DMS153 treated with DMSO at 0.1 percent for 48 hours (cell line): ENCODE results near the gene DTX1.

Experiments used
- DNase-seq: peaks from one replicate; lab custom pipeline; 2025; ENCODE audit not compliant: unreplicated experiment; lab: John Stamatoyannopoulos, UW

DTX1 gene

DNA sequence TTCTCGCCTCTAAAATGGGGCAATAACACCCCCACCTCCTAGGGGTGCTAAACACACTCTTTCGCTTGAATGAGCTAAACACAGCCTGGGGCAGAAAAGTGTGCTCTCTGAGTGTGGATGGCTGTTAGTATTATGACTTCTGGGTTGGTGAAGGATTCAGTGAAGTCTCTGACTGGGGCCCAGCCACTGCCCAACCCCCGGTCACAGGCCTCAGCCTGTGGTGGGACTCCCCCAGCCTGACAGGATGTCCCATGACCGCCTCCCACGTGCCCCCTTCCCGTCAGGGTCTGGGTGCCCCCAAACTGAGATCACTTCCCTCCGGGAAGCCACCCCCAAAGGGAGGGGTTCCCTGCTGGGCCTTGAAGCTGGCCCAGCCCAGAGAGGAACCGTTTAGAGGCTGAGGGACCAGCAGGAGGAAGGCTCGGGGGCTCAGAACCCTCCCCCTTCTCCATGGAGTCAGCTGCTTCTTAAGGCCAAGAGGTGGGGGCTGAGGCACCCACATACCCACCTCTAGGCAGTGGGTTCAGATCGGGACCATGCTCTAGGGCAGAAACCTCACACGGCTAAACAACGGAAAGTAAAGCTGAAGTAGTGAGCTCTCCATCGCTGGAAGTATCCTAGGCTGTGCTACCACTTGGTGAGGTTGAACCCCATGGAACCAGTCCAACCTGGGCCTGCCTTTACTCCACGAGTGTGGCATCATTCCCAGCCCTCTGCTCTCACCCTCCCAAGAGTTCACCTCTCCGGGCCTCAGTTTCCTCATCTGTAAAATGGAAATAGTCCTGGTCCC is 13.8 kb downstream of the DTX1 start:
- DNase-seq: no peak

DNA sequence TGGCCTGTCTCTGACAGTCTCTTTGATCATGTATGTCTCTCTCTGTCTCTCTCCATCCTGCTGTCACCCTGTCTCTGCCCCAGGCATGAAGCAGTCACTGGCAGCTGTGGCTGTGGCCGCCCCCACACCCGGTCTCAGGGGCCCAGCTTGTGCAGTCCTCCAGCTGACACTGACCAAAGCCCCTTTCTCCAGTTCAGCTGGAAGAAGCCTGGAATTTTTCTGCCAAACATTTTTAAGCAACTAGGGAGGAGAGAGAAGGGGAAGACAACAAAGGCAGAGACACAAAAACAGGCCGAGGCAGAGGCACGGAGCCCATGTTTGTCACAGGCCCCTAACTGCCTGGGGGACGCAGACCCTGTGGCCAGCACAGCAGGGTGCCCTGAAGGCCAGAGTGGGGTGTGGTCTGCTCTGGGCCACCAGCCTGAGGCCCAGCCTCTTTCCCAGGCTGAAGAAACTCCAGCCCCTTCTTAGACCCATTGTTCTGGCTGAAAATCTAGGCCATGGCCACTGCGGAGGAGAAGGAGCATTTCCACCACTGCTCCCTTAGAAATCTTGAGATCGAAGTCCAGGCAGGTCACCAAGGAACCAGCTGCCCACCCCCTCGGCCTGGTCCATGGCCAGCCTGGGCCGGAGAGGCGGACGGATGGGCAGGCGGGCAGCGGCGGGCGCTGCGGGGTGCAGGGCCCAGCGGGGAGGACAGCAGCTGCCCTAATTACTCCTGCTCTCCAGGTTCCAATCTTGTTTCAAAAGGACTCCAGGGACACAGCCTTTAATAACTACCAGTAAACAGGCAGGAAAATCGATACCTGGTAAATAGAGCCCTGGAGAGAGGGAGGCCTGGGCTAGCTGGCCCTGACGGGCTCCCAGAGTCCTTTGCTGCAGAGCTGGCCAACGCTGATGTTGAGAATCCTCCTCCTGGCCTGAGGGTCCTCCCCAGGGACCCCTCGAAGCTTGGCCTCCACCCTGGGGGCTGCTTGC is 14.9 kb downstream of the DTX1 start:
- DNase-seq: peak; percentile 66

DNA sequence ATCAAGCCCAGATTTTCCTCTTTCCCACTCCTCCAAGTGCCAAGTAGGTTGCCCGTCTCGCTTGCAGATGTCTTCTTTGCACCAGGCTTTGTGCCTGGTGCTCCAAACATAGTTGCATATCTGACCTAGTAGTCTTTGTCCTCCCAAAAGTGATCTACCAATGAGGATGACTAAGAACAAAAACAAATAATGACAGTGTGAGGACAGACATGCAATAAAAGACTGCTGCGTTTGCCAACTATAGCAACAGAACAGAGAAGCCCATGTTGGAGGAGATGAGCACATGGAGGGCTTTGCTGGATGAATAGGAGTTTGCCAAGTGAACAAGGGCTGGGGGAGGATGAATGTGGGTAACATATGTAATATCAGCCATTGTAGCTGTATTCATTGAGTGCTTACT is 15.6 kb downstream of the DTX1 start:
- no peak for DNase-seq

DNA sequence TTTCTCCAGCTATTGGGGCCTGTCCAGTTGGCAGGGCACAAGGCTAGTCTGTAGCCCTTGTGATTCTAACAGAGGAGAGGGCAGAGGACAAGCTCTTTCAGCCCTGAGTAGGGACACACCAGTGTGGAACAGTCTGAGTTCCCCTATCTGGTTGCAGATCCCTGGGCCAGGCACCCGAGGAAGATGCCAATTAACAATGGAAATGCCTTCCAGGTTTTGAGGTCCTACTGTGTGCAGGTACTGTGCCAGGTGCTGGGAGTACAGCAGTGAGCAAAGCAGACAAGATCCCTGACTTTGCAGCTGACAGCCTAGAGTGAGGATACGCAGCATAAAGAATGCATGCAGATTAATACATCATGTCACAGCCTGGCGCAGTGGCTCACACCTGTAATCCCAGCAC is 17.1 kb downstream of the DTX1 start:
- no peak for DNase-seq

DNA sequence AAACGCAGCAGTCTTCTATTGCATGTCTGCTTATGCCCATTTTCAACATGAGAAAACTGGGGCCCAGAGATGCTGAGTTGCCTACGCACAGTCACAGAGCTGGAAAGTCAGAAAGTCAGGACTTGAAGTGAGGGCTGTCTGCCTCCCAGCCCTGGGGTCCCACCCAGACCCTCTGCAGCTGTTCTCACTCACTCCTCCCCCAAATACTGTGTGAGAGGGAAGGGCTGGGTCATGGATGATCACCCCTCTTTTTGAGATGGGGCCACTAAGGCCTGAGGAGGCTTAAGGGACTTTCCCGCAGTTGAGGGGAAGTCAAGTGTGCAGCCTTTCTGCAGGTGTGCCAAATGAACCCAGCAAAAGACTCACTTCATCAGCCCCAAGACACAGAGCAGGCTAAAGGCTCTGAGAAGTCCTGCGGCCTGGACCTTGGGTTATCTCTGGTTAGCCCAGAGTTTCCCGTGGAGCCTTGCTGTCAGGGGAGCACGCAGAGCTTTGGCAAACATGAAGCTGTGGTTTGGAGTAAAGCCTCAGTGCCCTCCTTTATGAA is 18.7 kb downstream of the DTX1 start:
- no peak for DNase-seq

GRCh38 chr12:113077057-113077858 is 20.7 kb downstream of the DTX1 start:
- DNase-seq: no peak

- DNase-seq: no peak
These were observed 21.3 kb downstream of the DTX1 start for GRCh38 chr12:113077859-113078255.

- DNase-seq: no peak
These were observed 25.3 kb downstream of the DTX1 start for GRCh38 chr12:113081873-113082272.

- no peak for DNase-seq
These were observed 26.1 kb downstream of the DTX1 start for GRCh38 chr12:113082486-113083148.

GRCh38 chr12:113083863-113084435 is 27.4 kb downstream of the DTX1 start:
- no peak for DNase-seq

DNA sequence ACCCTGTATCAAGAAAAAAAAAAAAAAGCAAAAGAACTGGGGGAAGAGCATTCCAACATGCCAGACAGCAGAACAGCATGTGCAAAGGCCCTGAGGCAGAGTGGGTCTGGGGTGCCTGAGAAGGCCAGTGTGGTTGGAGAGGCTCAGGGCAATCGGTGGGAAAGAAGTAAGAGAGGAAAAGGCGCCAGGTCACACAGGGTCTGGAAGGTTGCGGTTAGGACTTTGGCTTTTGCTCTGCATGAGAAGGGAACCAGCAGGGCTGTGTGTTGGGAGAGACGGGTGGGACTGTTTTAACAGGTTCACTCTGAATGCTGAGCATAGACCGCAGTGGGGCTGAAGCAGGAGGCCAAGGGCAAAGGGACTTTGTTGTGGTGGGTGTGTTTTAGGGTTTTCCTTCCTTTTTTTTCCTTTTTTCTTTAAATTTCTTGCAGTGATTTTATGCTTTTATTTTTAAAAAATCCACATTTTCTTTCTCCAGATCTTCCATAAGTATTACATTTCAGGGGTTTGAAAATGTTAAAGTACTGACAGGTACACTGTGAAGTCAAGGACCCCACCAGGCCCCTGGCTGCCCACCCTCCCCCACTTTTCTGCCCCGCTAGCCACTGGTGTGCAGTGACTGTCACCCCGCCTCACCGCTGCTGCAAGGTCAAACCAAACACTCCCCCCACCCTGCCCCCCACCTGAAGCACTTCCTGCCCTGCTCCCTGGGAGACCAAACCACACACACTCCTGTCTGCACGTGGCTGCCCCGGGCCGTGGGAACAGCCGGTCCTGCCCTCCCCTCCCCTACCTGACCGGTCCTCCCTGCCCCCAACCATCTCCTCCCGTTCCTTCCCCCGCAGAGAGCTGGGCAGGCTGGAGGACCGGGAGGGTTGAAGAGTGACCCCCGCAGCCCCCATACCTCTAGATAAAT is 30.0 kb downstream of the DTX1 start:
- no peak for DNase-seq

DNA sequence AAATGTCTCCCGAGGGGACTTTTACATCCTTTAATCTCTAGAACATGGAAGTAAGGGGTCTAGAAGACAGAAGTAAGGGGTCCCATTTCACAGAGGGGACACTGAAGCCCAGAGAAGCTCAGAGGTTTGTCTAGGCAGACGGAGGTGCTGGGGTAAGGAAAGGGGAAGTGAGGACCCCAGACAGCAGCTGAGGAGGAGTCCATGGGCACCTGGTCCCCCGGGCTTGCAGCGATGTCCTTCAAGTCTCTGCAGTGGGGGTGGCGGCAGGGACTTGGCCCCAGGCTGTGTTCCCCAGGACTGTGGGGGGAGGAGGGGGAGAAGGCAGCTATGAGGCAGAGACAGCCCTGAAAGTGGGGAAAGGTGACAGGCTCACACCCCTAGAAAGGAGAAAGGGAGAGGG is 30.7 kb downstream of the DTX1 start:
- DNase-seq: no peak

DNA sequence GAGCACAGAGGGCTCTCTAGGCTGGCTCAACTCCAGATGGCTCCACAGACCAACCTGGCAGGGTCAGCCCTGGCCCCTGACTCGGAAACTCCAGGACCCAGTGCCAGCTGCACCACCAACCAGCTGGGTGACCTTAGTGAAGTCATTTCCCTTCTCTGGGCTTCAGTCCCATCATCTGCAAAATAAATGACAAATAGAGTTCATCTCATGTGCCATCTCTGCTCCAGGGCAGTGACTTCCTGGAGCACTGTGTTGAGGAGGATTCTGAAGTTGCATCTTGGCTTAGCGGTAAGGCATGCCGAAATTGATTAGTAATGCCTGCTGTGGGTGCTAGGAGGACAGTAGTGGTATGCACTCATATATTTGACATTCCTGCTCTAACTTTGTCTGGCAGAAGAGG is 31.5 kb downstream of the DTX1 start:
- DNase-seq: no peak

DNA sequence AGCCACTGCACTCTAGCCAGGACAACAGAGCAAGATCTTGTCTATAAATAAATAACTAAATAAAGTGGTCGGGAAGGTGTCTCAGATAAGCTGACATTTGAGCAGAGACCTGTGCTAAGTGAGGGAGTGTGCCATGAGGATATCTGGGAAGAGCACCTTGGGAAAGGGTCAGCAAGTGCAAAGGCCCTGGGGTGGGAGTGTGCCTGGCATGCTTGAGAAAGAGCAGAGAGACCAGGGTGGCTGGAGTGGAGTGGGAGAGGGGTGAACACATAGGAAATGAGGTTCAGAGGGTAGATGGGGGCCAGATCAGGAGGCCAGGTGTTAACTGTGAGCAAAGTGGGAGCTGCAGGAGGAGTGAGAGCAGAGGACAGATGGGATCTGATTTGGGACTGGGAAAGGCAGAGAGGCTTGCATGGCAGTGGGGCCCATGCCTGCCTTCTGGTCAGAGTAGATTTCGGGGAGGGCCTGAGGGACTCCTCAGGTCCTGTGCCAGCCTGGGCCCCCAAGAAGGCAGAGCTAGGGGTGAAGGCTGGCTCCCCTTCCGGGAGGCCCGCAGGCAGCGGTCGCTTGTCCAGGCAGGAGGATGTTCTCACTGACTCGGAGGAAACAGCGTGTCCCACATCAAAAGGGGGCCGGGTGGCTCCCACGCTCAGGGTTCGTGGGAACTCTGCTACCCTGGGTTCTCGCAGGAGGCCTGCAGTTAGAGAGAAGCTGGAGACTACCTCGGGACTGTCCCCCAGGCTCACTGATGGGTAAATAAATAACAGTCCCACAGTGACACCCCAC is 32.6 kb downstream of the DTX1 start:
- DNase-seq: no peak

DNA sequence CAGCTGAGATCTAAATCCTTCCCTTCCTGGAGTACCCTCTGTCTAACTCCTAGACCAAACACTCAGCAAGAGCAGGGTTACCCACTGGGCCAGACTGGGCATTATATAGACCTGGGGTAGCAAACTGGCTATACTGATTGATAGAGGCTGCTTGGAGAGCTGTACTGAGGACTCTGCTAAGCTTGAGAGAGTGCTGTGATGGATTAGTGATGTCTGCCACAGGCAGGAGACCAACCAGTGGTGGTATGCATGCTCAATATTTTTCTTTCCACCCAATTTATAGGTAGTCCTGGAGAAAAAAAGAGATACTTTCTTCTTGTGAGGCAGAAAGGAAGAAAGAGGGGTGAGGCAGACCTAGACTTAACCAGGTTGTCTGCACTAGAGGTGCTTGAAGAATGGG is 33.3 kb downstream of the DTX1 start:
- no peak for DNase-seq

DNA sequence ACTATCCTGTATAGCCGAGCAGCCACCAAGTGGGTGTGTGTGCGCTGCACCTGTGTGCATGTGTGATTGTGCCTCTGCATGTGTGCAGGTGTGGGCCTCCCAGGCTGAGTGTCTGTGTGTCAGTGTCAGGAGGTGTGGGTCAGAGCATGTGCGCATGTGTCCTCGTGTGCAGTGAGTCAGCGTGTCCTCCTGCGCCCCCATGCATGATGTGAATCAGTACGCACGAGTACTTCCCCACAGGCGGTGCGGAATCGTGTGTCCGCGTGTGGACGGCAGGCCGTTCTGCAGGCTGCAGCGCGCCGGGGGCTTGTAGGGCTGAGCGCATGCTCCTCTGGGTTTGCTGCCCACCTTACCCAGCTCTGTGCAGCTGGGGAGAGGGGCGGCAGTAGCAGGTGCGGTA is 34.2 kb downstream of the DTX1 start:
- DNase-seq: no peak

DNA sequence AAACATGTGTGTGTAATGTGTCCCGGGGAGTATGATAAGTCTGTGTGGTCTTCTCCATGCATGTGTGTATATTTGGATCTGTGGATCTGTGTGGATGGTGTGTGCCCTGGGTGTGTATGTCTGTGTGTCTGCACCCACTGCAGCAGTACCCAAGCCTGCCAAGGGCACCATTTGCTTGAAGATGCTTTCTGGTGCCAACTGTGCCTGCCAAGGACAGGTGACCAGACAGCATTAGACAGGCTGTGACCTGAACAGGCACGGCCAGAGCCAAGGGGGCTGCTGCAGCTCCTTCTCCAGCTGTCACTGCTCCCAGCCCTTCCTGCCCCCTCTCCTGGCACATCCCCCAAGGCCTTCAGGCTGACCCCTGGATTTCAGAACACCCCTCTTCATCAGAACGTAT is 35.0 kb downstream of the DTX1 start:
- no peak for DNase-seq
